Activated T-cell treated with anti-CD3 and anti-CD28 coated beads for 48 hours (primary cell): ENCODE measurements around the gene PGM2.

Source experiments
- DNase-seq: peaks from one replicate; pipeline ENCODE4 v3.0.0-alpha.2; 2020; ENCODE audit warnings: low read depth

PGM2 gene

GRCh38 chr4:37902738-37903693 is 76.5 kb downstream of the PGM2 start:
- DNase-seq, result no peak

- no peak for DNase-seq
Measured at GRCh38 chr4:37903901-37904300, 77.4 kb downstream of the PGM2 start.

GRCh38 chr4:37904824-37905223 is 78.3 kb downstream of the PGM2 start:
- no peak for DNase-seq

GRCh38 chr4:37905533-37906169 is 79.2 kb downstream of the PGM2 start:
- no peak for DNase-seq

GRCh38 chr4:37908488-37909331 is 82.2 kb downstream of the PGM2 start:
- DNase-seq, result no peak

- no peak for DNase-seq
Measured at GRCh38 chr4:37909332-37910090, 83.0 kb downstream of the PGM2 start.

GRCh38 chr4:37910091-37910486 is 83.6 kb downstream of the PGM2 start:
- DNase-seq, result no peak
